GM21367 (cell line): Measurements from ENCODE around the gene CALML3.

Experiments
- ATAC-seq: cut with Tn5 transposase; IDR thresholded peaks from one replicate; pipeline ENCODE4 v1.9.1; 2021; ENCODE audit not compliant: unreplicated experiment

Gene CALML3

GRCh38 chr10:5565671-5566581 lies 41.2 kb downstream of the CALML3 start:
- ATAC-seq, result no peak

- no peak for ATAC-seq
These were observed 41.9 kb downstream of the CALML3 start for GRCh38 chr10:5566614-5567013.

GRCh38 chr10:5567477-5567876 lies 42.7 kb downstream of the CALML3 start:
- no peak for ATAC-seq

GRCh38 chr10:5568984-5569383 lies 44.2 kb downstream of the CALML3 start:
- no peak for ATAC-seq

GRCh38 chr10:5569568-5569967 lies 44.8 kb downstream of the CALML3 start:
- ATAC-seq, result no peak

GRCh38 chr10:5570007-5570655 lies 45.4 kb downstream of the CALML3 start:
- ATAC-seq, result no peak

- no peak for ATAC-seq
These were observed 46.4 kb downstream of the CALML3 start for GRCh38 chr10:5570979-5571810.

- ATAC-seq, result no peak
These were observed 47.1 kb downstream of the CALML3 start for GRCh38 chr10:5571826-5572225.

GRCh38 chr10:5573319-5573950 lies 48.7 kb downstream of the CALML3 start:
- ATAC-seq, result no peak

GRCh38 chr10:5573968-5574641 lies 49.3 kb downstream of the CALML3 start:
- ATAC-seq, result no peak

GRCh38 chr10:5574642-5575131 lies 49.9 kb downstream of the CALML3 start:
- no peak for ATAC-seq

GRCh38 chr10:5575144-5575481 lies 50.4 kb downstream of the CALML3 start:
- ATAC-seq, result no peak

- no peak for ATAC-seq
These were observed 50.9 kb downstream of the CALML3 start for GRCh38 chr10:5575482-5576153.

- ATAC-seq, result no peak
These were observed 51.5 kb downstream of the CALML3 start for GRCh38 chr10:5576154-5576748.
